ENCODE measurements around the gene CLEC1B. TPM values are rescaled to one million over a fixed set of nuclear protein-coding genes. Genes with fewer than 3 reads are reported as not detected.

Gene CLEC1B
- total and polyA plus RNA-seq, 2 donors (not counting 3 experiments of a cell fraction or from before 2014, with no cell fraction given): not detected

DNA sequence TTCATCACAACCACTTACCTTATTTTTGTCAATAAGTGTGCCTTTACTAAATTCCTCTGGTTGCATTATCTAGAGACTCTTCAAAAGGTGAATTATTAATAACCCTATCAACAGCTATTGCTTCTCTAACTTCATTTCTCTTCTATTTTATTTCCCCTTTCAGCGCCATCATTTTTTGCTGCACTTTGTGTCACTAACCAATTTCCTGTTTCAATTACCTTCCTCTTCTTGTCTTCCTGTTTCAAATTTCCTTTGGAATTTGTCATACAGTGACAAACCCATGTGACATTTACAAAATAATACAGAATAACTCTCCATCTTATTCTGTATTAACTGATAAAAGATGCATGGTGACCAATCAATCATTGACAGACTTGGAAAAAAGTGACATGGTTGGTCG lies 54.5 kb downstream of the CLEC1B start:
- dilution Hi-C loops (cut with MboI; ENCODE audit: extremely low pct_ligation_motif_present, low sequenced_read_pairs): no loop called here
- Histone ChIP-seq H3K9me3 (replicated peaks; ENCODE audit: control insufficient read depth, insufficient read depth, low read length) (no peaks in the 10 kb centered on the region), H4K20me1 (replicated peaks; ENCODE audit: control insufficient read depth, extremely low read depth, insufficient read depth, low read length) (no peaks in the 10 kb centered on the region), H3K36me3 (ENCODE audit: control insufficient read depth in 2 of 2, extremely low read depth in 1 of 2, insufficient read depth in 2 of 2, low read length in 2 of 2) (no peaks in the 10 kb centered on the region), H3K27me3 (ENCODE audit: control insufficient read depth in 2 of 2, insufficient read depth in 2 of 2, low read length in 2 of 2) (peaks cover 9 to 21% of the 10 kb centered on the region in 2 experiments), H3K4me3 (replicated peaks in 1 of 3; ENCODE audit: insufficient read depth in 1 of 3, low read depth in 1 of 3, low read length in 3 of 3) (no peak overlapping the region), H3K9ac (replicated peaks; ENCODE audit: extremely low read depth, insufficient read depth, low read length) (no peak overlapping the region), H3K9me1 (replicated peaks; ENCODE audit: control insufficient read depth, extremely low read depth, insufficient read depth, low read length) (no peaks in the 10 kb centered on the region), H3K79me2 (ENCODE audit: control insufficient read depth, insufficient read depth, low read length) (no peaks in the 10 kb centered on the region), H3K4me1 (ENCODE audit: control insufficient read depth, extremely low read depth, insufficient read depth, low read length) (no peaks in the 10 kb centered on the region), H3K4me2 (ENCODE audit: insufficient read depth, low read length) (peak overlapping the region; percentile 16), H2AFZ (ENCODE audit: low read depth, low read length) (no peak overlapping the region), H3K27ac (ENCODE audit: insufficient read depth, low read depth, low read length) (no peak overlapping the region)
- FAIRE-seq: no peak
- ChIA-PET POLR2A (no interaction called here), CTCF (interaction anchor here (0.8 to 0.9 kb wide), 3 partner anchors 19 to 66 kb away, joined by 3 read pairs; no protein-coding TSS in a partner anchor)
- DNase-seq (ENCODE audit: low read depth, low spot score): no peak
- no peak for TF ChIP-seq EZH2 (IDR thresholded peaks at IDR 0.05; ENCODE audit: borderline replicate concordance, low read depth, low read length, severe bottlenecking)
- no peak for TF ChIP-seq JUN (IDR thresholded peaks at IDR 0.05; ENCODE audit: borderline replicate concordance, insufficient read depth, insufficient read length, low read depth)
- TF ChIP-seq MYC (IDR thresholded peaks at IDR 0.05; ENCODE audit: low read depth, low read length): no peak
- no peak for TF ChIP-seq FOS (IDR thresholded peaks at IDR 0.05; ENCODE audit: borderline replicate concordance, insufficient read depth, low read length)
- TF ChIP-seq, protein P1, sequence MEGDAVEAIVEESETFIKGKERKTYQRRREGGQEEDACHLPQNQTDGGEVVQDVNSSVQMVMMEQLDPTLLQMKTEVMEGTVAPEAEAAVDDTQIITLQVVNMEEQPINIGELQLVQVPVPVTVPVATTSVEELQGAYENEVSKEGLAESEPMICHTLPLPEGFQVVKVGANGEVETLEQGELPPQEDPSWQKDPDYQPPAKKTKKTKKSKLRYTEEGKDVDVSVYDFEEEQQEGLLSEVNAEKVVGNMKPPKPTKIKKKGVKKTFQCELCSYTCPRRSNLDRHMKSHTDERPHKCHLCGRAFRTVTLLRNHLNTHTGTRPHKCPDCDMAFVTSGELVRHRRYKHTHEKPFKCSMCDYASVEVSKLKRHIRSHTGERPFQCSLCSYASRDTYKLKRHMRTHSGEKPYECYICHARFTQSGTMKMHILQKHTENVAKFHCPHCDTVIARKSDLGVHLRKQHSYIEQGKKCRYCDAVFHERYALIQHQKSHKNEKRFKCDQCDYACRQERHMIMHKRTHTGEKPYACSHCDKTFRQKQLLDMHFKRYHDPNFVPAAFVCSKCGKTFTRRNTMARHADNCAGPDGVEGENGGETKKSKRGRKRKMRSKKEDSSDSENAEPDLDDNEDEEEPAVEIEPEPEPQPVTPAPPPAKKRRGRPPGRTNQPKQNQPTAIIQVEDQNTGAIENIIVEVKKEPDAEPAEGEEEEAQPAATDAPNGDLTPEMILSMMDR (IDR thresholded peaks at IDR 0.05; ENCODE audit: extremely low read depth in 1 of 2, insufficient read depth in 1 of 2, low read depth in 1 of 2, low read length in 2 of 2): no peak
- TF ChIP-seq, protein P2, sequence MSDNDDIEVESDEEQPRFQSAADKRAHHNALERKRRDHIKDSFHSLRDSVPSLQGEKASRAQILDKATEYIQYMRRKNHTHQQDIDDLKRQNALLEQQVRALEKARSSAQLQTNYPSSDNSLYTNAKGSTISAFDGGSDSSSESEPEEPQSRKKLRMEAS (IDR thresholded peaks at IDR 0.05; ENCODE audit: insufficient read depth, insufficient read length): no peak
- TF ChIP-seq GATA2 (IDR thresholded peaks at IDR 0.05; ENCODE audit: insufficient read depth, insufficient read length, low read depth, low read length): no peak
- no peak for TF ChIP-seq POLR2AphosphoS5 (IDR thresholded peaks at IDR 0.05; ENCODE audit: insufficient read depth, low read depth, low read length)
- no peak for TF ChIP-seq POLR2A (IDR thresholded peaks at IDR 0.05; ENCODE audit: low read depth, low read length)
- intact Hi-C loops (cut with micrococcal nuclease): no loop called here
- BruUV-seq (replicated peaks): no TSS peak
